ENCODE results near the gene RGMA. TPM values are rescaled to one million over a fixed set of nuclear protein-coding genes. Genes with fewer than 3 reads are reported as not detected.

RGMA gene
- total RNA-seq, 1 experiment from 2014 or later = 41.4 TPM

- Histone ChIP-seq H3K23me2 (ENCODE audit: insufficient read length, low read depth, low read length, poor library complexity, severe bottlenecking) (no peaks in the 10 kb centered on the region), H3K4me1 (ENCODE audit: insufficient read depth, low read length) (no peaks in the 10 kb centered on the region), H3T11ph (ENCODE audit: low read length) (no peak overlapping the region), H2BK20ac (ENCODE audit: low read depth, low read length, poor library complexity, severe bottlenecking) (no peak overlapping the region), H3K23ac (ENCODE audit: insufficient read length, low read depth, low read length) (no peak overlapping the region), H2BK5ac (ENCODE audit: insufficient read length, low read length) (no peak overlapping the region), H2AFZ (ENCODE audit: low read length) (no peak overlapping the region), H3K56ac (ENCODE audit: insufficient read length, low read depth, low read length) (no peak overlapping the region), H2AK5ac (ENCODE audit: insufficient read length, low read length) (no peak overlapping the region), H4K91ac (ENCODE audit: insufficient read length, low read depth, low read length) (no peak overlapping the region), H3K27ac (ENCODE audit: insufficient read length, low read depth, low read length) (no peak overlapping the region), H4K5ac (ENCODE audit: insufficient read length, low read depth, low read length) (no peak overlapping the region), H4K20me1 (ENCODE audit: control insufficient read depth, insufficient read depth, insufficient read length) (no peaks in the 10 kb centered on the region), H3K9me3 (ENCODE audit: control insufficient read depth, low read depth, low read length) (no peaks in the 10 kb centered on the region), H3K14ac (ENCODE audit: insufficient read depth, low read length) (no peak overlapping the region), H3K27me3 (ENCODE audit: insufficient read depth, low read length) (no peaks in the 10 kb centered on the region), H4K8ac (replicated peaks; ENCODE audit: insufficient read length, low read depth, low read length) (no peak overlapping the region), H3K9ac (ENCODE audit: extremely low read depth, insufficient read length, low read length) (no peak overlapping the region), H3K79me2 (ENCODE audit: insufficient read depth, low read length) (0 out of 2 replicates have a peak, but pooled peaks cover 1% of the 10 kb centered on the region), H2BK12ac (ENCODE audit: insufficient read length, low read depth, low read length) (no peak overlapping the region), H2BK120ac (ENCODE audit: low read depth, low read length, poor library complexity, severe bottlenecking) (no peak overlapping the region), H2BK15ac (ENCODE audit: low read depth, low read length) (no peak overlapping the region), H3K4me2 (ENCODE audit: insufficient read depth, insufficient read length, low read length) (no peak overlapping the region), H3K18ac (ENCODE audit: insufficient read length, low read depth, low read length) (no peak overlapping the region), H3K4ac (ENCODE audit: low read depth, low read length) (no peak overlapping the region), H3K79me1 (ENCODE audit: insufficient read depth, low read depth, low read length, poor library complexity, severe bottlenecking) (no peaks in the 10 kb centered on the region)
- Mint-ChIP-seq H3K9me3 (peaks cover 0 to 8% of the 10 kb centered on the region in 2 experiments; a peak in 3 of 5 replicates), H3K36me3 (ENCODE audit: insufficient read depth in 1 of 3, low read depth in 3 of 3) (peaks cover 6 to 8% (median 7%) of the 10 kb centered on the region in 3 experiments; a peak in 6 of 7 replicates), H3K4me3 (no peak overlapping the region), H3K27ac (peak overlapping the region in 1 of 3 experiments; percentile 60; a peak in 1 of 7 replicates), H3K27me3 (ENCODE audit: low read depth) (peaks cover 7% of the 10 kb centered on the region), H3K4me1 (peaks cover 12 to 31% of the 10 kb centered on the region in 2 experiments)
- no peak for DNase-seq
- WGBS (ENCODE audit: extremely low coverage, insufficient read length, low lambda C conversion rate) = no CpG with 5 or more reads among the region's 18 CpGs
- TF ChIP-seq CTCF (conservative IDR thresholded peaks at IDR 0.05) = no peak
Measured at GRCh38 chr15:93035092-93035915, 53.7 kb downstream of the RGMA start.

All from H9 (cell line).